Skeletal muscle cell (primary cell): Measurements from ENCODE around the gene RXRA.

Experiments used
- DNase-seq: peaks from one replicate; pipeline ENCODE4 v3.0.0-alpha.2; 2010; ENCODE audit warnings: low read depth
- H3K4me3 ChIP-seq: 2 replicates; pipeline ENCODE4 v1.5.1; 2011; ENCODE audit warnings: low read depth, mild to moderate bottlenecking, control low read depth, low read length, moderate library complexity

Gene RXRA

GRCh38 chr9:134404376-134405358 is 78.4 kb downstream of the RXRA start:
- DNase-seq, result no peak
- H3K4me3 ChIP-seq, result no peak overlapping the region

DNA sequence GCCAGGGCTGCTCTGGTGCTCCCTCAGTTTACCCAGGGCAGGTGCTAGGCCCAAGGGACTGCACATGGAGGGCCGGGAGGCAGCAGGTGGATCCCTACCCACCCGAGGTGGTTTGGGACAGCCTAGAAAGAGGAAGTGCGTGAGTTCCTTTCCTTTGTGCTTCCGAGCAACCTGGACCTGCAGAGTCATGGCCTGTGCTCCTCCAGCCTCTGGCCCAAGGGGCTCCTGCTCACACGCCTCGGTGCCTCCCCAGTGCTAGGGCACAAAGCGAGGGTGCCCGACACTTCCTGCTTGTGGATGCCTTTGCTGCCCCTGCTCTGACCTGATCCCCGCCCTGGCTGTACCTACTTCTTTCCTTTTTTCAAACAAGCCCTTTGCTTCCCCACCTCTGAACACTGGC is 79.3 kb downstream of the RXRA start:
- H3K4me3 ChIP-seq, result no peak overlapping the region

DNA sequence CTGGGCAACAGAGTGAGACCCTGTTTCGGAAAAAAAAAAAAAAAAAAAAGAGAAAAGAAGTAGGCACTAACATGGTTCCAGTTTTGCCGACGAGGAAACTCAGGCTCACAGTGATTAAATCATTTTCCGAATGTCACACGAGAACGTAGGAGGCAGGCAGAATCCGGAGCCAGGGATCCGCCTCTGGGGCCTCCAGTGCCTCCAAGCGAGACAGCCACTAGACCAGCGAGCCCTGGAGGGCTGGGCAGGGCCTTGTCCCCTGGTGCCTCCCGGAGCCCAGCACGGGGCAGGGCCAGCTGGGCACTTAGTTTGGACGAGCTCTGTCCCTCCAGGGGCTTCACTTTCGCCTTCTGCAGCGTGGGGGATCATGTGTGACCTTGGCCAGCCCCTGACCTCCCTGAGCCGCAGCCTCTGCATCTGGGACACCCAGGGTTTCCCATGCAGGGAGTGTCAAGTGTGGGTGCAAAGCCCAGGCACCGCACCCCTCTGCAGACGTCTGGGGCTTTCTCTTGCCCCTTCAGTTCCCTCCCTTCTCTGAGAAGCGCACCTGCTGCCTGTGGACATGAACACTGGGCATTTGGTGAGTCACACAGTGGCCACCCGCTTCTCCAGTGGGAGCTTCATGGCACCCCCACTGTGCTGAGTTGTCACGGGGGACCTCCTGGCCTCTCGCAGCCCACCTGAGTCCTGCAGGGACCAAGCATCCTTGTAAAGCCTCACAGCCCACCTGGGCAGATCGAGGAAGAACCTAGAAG is 80.3 kb downstream of the RXRA start:
- peak overlapping the region; percentile 27 for H3K4me3 ChIP-seq
- no peak for DNase-seq

More for the DNA sequence above, 79.3 kb downstream of the RXRA start:
- no peak for DNase-seq

DNA sequence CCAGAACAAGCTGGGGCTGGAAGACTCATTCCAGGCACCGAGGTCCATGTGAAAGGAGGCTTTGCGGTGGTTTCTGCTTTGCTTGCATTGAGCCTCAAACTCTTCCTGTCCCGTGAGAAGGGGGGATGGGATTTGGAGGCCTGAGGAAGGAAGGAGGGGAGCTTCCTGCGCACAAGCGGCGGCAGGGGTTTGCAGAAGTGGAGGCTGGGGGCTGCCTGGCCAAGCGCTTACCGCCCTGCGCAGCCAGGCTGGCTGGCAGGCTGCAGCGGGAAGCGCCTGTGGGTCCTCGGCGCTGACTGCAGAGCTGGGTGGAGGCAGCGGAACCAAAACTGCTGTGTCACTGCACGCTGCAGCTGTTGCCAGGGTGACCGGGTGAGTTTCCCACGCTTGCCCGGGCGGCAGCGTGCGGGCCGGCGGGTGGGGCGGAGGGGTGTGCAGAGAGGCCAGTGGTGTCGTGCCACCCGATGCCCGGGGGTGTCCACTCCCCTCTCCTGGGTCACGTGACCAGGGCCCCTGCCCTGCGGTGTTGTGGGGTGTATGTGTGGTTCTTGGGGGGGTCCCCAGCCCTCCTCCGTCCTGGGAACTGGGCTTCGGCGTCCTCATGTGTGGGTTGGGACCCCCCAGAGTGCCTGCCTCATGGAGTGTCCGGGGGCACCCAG is 81.0 kb downstream of the RXRA start:
- DNase-seq, result peak; percentile 80
- peak overlapping the region; percentile 27 for H3K4me3 ChIP-seq

GRCh38 chr9:134408389-134408788 is 82.1 kb downstream of the RXRA start:
- no peak for DNase-seq
- H3K4me3 ChIP-seq, result no peak overlapping the region

DNA sequence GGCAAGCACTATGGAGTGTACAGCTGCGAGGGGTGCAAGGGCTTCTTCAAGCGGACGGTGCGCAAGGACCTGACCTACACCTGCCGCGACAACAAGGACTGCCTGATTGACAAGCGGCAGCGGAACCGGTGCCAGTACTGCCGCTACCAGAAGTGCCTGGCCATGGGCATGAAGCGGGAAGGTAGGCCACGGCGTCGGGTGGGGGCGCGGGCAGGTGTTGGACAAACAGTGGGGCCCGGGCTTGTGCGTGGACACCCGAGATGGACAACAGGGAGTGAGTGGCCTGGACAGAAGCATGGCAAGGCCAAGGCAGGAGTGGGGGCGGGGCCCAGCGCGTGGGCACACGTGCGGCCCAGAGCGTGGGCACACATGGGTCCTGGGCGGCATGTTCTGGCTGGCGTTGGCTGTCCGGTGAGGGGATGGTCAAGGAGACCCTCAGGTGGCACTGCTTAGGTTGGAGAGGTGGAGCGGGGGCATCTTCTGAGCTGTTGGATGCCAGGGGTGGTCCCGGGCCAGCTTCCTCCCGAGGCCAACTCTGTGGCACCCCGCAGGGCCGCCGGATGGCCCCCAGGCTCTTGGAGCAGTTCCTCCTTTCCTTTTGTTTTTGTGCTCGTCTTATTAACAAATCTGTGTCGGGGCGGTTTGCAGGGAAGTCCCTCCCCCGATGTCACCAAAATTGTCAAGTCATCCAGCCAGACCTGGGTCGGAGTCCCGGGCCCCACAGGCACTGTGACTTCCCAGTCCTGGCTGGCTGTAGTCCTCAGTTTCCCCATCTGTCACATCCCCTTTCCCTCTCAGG is 82.9 kb downstream of the RXRA start:
- no peak for DNase-seq
- no peak overlapping the region for H3K4me3 ChIP-seq

DNA sequence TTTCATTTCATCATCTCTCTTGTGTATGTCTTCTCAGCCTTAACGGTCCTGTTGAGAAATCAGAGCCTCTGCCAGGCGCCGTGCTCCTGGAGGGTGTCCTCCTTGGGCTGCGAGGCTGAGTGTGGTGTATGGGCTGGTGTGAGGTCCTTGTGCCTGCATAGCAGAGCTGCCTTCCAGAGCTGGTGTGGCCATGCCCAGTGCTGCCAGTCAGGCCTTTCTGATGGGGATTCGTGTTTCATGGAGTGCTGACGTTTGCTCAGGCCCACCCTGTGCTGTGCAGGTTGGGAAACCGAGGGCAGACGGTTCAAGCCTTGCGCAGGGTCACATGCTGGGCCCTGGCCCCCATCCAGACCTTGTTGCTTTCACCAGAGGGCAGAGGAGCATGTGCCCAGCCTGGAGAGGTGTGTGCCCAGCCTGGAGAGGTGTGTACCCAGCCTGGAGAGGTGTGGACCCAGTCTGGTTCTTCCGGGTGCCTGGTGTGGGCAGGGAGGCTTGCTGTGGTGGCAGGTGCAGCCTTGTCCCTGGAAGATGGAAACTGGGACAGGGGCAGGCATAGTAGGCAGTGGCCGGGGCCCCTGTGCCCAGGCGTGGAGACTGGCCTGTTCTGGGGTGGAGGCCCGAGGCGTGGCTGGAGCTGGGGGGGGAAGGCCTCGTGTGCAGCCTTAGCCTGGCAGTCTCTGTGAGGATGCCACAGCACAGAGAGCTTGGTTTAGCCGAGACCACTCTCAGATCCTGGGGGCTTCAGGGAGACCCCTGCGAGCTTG is 84.0 kb downstream of the RXRA start:
- DNase-seq, result no peak
- no peak overlapping the region for H3K4me3 ChIP-seq

- no peak overlapping the region for H3K4me3 ChIP-seq
- no peak for DNase-seq
Observed at GRCh38 chr9:134410835-134411217, 84.6 kb downstream of the RXRA start.

DNA sequence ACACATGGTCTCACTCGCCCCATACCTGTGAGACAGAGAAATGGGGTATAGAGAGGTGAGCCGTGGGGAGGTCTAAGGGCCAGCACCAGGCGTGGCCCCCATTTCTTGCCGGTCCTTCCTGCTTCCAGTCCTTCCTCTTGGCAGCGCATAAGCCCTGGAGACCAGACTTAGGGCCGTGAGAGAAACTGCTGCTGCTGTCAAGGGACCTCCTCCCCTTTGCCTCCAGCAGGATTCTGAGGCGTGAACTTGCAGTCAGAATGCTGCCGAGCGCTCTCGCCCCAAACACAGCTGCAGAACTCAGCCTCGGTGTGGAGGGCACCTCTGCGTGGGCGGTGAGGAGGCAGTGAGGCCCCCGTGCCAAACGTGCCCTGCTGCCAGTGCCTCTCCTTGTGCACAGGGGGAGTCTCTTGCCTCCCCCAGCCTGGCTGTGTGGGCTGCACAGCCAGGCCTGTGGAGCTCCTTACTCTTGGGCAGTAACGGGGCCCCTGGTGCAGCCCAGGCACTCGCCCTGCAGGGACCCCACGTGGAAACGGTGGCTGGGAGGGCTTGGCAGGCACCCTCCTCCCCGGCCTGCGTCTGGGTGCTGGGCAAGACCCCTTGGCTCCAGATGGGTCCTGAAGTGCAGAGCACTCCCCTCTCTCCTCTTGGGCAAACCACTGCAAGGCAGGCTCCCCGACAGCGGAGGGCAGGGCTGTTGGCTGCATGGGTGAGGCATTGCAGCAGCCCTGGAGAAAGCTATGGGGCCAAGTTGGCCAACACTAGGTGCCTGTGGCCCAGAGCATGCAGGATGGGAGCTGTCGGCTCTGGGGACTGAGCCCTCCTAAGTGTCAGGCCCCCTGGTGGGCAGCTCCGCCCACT is 85.4 kb downstream of the RXRA start:
- H3K4me3 ChIP-seq, result no peak overlapping the region
- no peak for DNase-seq

DNA sequence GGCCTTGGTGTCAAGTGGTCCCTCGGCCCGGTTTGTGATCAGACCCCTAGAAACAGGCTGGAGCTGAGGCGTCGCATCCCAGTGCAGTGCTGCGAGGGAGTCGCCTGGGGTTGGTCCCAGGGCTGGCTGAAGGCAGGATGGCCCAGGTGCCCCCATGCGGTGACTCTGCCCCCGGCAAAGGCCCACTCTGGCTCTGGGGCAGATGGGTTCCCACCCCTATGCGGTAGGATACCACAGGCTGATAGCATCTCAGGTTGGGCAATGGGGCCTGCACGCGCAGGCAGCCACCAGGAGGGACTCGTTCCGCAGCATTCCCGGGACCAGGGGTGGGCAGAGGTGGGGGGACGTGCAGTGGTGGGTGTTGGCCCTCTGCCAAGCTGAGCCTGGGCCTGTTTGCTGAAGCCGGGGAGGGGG is 86.0 kb downstream of the RXRA start:
- DNase-seq, result no peak
- H3K4me3 ChIP-seq, result no peak overlapping the region

GRCh38 chr9:134413112-134413715 is 87.0 kb downstream of the RXRA start:
- DNase-seq, result no peak

DNA sequence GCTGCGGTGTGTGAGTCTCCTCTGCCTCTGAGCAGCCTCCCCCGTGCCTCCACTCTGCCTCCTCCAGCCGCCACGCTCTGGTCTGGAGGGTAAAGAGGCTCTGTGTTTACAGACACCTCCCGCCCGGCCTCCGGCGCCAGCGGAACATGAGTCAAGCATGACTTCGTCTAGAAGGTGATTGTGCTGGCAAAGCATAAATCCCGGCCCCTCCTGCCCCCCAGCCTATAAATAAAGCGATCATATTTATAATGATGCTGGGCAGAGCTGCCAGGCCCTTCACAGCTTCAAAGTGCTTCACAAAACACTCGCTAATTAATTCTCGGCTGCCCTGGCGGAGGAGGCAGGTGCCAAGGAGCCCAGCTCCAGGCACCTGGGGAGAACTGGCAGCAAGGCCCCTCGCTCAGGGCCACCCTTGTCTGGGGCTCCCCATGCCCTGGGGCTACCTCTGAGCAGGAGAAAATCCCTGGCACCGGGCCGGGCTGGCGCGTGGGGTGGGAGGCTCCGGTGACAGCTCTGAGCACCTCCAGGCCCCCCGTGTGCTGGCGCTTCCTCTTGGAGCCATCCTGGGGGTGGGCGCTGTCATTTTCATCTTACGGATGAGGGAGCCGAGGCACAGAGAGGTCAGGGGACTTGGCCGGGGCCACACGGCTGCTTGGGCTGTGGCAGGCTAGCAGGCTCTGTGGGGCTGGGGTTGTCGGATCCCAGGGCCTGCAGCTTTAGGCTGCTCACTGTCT is 87.8 kb downstream of the RXRA start:
- peak; percentile 47 for DNase-seq
- no peak overlapping the region for H3K4me3 ChIP-seq

More at GRCh38 chr9:134413112-134413715, 87.0 kb downstream of the RXRA start:
- no peak overlapping the region for H3K4me3 ChIP-seq

DNA sequence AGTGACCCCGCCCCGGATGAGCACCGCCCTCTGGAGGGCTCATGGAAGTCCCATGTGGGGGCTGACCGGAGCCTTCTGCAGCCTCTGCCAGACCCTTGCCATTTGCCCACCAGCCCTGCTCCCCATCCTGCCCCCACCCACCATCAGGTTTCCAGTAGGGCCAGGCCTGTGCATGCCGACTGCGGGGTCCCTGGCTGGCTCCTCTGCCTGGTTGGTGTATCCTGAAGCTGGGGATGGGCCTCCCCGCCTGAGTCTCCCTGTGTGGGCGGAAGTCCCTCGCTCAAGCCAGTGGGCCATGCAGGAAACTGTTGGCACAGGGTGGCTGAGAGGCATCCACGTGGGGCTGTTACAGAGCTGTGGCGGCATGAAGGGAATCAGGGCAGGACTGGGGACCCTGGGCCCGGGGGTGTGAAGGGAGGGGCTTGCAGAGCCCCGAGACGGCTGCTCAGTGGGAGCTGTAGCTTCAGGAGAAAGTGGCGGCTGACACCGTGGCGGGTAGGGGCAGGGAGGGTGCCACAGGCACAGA is 88.7 kb downstream of the RXRA start:
- H3K4me3 ChIP-seq, result no peak overlapping the region
- DNase-seq, result no peak

GRCh38 chr9:134416385-134417015 is 90.2 kb downstream of the RXRA start:
- no peak overlapping the region for H3K4me3 ChIP-seq
- no peak for DNase-seq

GRCh38 chr9:134418354-134418753 is 92.1 kb downstream of the RXRA start:
- DNase-seq, result no peak

More at GRCh38 chr9:134418354-134418753, 92.1 kb downstream of the RXRA start:
- no peak overlapping the region for H3K4me3 ChIP-seq
